Measurements from ENCODE around the gene CRNN.

DNA sequence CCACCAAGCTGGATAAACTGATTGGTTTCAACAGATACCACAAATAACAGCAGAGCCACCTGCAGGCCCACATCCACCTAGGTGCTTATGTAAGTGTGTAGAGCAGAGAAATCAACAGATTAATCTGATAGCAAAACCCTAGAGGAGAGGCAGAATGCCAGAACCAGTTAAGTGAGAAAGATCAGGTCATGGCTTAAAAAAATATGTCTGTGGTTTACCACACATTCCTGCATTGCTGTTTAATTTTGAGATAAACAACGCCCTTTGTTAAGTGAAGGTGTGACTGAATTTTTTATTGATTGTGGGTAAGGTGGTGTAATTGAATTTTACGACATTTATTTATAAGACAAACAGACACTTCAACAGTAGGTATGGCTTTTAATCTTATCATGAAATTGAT, 21.2 kb downstream of the CRNN start:
- TF ChIP-seq POLR2AphosphoS5 (IDR thresholded peaks at IDR 0.05; ENCODE audit: low read depth): no peak
- TF ChIP-seq, protein P1, sequence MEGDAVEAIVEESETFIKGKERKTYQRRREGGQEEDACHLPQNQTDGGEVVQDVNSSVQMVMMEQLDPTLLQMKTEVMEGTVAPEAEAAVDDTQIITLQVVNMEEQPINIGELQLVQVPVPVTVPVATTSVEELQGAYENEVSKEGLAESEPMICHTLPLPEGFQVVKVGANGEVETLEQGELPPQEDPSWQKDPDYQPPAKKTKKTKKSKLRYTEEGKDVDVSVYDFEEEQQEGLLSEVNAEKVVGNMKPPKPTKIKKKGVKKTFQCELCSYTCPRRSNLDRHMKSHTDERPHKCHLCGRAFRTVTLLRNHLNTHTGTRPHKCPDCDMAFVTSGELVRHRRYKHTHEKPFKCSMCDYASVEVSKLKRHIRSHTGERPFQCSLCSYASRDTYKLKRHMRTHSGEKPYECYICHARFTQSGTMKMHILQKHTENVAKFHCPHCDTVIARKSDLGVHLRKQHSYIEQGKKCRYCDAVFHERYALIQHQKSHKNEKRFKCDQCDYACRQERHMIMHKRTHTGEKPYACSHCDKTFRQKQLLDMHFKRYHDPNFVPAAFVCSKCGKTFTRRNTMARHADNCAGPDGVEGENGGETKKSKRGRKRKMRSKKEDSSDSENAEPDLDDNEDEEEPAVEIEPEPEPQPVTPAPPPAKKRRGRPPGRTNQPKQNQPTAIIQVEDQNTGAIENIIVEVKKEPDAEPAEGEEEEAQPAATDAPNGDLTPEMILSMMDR (conservative IDR thresholded peaks at IDR 0.05; ENCODE audit: low read depth in 2 of 2): no peak; a peak in 1 of 4 replicates
- TF ChIP-seq JUNB (IDR thresholded peaks at IDR 0.05; ENCODE audit: unreplicated experiment): no peak
